ENCODE results near the gene ACVR1. TPM values are rescaled to one million over a fixed set of nuclear protein-coding genes. Genes with fewer than 3 reads are reported as not detected.

ACVR1 gene
- total RNA-seq, 1 experiment from 2014 or later = 27.6 TPM

DNA sequence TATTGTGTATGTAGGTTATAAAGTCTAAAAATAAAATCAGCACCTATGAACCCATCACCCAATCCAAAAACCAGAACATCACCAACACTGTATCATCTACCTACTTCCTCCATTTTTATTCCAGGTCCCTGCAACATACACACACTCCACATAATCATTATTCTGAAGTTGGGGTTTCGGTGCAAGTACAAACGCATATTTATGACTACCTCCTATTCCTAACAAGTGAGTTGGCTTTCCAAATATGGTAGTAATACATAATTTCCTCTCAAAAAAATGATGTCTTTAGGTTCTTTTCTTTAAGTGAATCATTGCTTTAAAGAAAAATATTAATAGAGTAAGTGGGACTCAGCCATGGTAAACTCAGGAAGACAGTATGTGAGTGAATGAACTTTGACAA lies 3.3 kb downstream of the ACVR1 start:
- POLR2A ChIA-PET = no interaction called here
- Histone ChIP-seq H3K27me3 (ENCODE audit: control insufficient read depth, insufficient read depth, low read length) (no peaks in the 10 kb centered on the region), H3K4me1 (ENCODE audit: control insufficient read depth, insufficient read depth, low read length) (peaks cover 23% of the 10 kb centered on the region), H3K36me3 (ENCODE audit: control insufficient read depth, insufficient read depth, low read length) (no peaks in the 10 kb centered on the region; the same call in 1 of the 2 replicates), H3K9me3 (ENCODE audit: control insufficient read depth, insufficient read depth, low read depth, low read length) (no peaks in the 10 kb centered on the region), H3K4me3 (ENCODE audit: low read depth in 2 of 2, low read length in 2 of 2) (no peak overlapping the region), H3K27ac (ENCODE audit: low read length) (no peak overlapping the region)
- no peak for ATAC-seq
- BruUV-seq (replicated peaks) = no TSS peak
- in situ Hi-C loops (cut with HindIII; ENCODE audit: low pct_unique_long_range_greater_than_20kb, low sequenced_read_pairs) (no loop called here), intact Hi-C loops (cut with micrococcal nuclease; ENCODE audit: unreplicated experiment) (loop anchor here (10.0 kb wide), 1 partner anchor 88 kb away; no protein-coding TSS in a partner anchor)
- DNase-seq (ENCODE audit: low read depth, low spot score) = no peak
- TF ChIP-seq POLR2AphosphoS5 (IDR thresholded peaks at IDR 0.05; ENCODE audit: low read depth, low read length) (no peak), SIN3A (IDR thresholded peaks at IDR 0.05; ENCODE audit: borderline replicate concordance, insufficient read depth, low read depth, low read length) (no peak), TCF7L2 (IDR thresholded peaks at IDR 0.05; ENCODE audit: low read depth, low read length) (no peak)
- TF ChIP-seq, protein P1, sequence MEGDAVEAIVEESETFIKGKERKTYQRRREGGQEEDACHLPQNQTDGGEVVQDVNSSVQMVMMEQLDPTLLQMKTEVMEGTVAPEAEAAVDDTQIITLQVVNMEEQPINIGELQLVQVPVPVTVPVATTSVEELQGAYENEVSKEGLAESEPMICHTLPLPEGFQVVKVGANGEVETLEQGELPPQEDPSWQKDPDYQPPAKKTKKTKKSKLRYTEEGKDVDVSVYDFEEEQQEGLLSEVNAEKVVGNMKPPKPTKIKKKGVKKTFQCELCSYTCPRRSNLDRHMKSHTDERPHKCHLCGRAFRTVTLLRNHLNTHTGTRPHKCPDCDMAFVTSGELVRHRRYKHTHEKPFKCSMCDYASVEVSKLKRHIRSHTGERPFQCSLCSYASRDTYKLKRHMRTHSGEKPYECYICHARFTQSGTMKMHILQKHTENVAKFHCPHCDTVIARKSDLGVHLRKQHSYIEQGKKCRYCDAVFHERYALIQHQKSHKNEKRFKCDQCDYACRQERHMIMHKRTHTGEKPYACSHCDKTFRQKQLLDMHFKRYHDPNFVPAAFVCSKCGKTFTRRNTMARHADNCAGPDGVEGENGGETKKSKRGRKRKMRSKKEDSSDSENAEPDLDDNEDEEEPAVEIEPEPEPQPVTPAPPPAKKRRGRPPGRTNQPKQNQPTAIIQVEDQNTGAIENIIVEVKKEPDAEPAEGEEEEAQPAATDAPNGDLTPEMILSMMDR (IDR thresholded peaks at IDR 0.05) = no peak
- TF ChIP-seq, protein P2, sequence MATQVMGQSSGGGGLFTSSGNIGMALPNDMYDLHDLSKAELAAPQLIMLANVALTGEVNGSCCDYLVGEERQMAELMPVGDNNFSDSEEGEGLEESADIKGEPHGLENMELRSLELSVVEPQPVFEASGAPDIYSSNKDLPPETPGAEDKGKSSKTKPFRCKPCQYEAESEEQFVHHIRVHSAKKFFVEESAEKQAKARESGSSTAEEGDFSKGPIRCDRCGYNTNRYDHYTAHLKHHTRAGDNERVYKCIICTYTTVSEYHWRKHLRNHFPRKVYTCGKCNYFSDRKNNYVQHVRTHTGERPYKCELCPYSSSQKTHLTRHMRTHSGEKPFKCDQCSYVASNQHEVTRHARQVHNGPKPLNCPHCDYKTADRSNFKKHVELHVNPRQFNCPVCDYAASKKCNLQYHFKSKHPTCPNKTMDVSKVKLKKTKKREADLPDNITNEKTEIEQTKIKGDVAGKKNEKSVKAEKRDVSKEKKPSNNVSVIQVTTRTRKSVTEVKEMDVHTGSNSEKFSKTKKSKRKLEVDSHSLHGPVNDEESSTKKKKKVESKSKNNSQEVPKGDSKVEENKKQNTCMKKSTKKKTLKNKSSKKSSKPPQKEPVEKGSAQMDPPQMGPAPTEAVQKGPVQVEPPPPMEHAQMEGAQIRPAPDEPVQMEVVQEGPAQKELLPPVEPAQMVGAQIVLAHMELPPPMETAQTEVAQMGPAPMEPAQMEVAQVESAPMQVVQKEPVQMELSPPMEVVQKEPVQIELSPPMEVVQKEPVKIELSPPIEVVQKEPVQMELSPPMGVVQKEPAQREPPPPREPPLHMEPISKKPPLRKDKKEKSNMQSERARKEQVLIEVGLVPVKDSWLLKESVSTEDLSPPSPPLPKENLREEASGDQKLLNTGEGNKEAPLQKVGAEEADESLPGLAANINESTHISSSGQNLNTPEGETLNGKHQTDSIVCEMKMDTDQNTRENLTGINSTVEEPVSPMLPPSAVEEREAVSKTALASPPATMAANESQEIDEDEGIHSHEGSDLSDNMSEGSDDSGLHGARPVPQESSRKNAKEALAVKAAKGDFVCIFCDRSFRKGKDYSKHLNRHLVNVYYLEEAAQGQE (IDR thresholded peaks at IDR 0.05; ENCODE audit: insufficient read depth in 1 of 2, low read depth in 2 of 2, low read length in 1 of 2) = no peak
- CTCF ChIA-PET = no interaction called here

DNA sequence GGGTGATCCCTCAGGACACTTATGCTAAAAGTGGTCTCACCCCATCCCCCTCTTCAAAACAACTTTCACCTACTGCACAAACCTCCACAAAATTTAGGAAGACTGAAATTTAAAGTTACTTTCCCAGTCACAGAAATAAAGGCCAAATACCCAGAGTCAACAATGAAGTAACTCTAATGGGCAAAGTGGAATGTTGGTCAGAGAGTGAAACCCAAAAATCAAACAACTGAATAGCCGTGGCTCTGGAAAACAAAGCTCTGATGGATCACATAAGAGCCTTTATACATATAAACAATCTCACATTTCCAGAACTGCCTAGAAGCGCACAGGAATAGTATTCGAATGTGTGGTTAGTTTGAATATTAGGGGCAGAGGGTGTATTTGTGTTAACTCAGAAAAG lies 4.7 kb downstream of the ACVR1 start:
- Histone ChIP-seq H3K9me3 (ENCODE audit: control insufficient read depth, insufficient read depth, low read depth, low read length) (no peaks in the 10 kb centered on the region), H3K4me1 (ENCODE audit: control insufficient read depth, insufficient read depth, low read length) (peaks cover 22% of the 10 kb centered on the region), H3K27ac (ENCODE audit: low read length) (no peak overlapping the region), H3K4me3 (ENCODE audit: low read depth in 2 of 2, low read length in 2 of 2) (no peak overlapping the region), H3K36me3 (ENCODE audit: control insufficient read depth, insufficient read depth, low read length) (no peaks in the 10 kb centered on the region; the same call in 1 of the 2 replicates), H3K27me3 (ENCODE audit: control insufficient read depth, insufficient read depth, low read length) (no peaks in the 10 kb centered on the region)
- no TSS peak for BruUV-seq (replicated peaks)
- ChIA-PET POLR2A (interaction anchor here (0.6 kb wide), 1 partner anchor 586 kb away, joined by 5 read pairs; no protein-coding TSS in a partner anchor), CTCF (no interaction called here)
- no peak for TF ChIP-seq POLR2AphosphoS5 (IDR thresholded peaks at IDR 0.05; ENCODE audit: low read depth, low read length)
- TF ChIP-seq, protein P1 (IDR thresholded peaks at IDR 0.05) = no peak
- no peak for TF ChIP-seq SIN3A (IDR thresholded peaks at IDR 0.05; ENCODE audit: borderline replicate concordance, insufficient read depth, low read depth, low read length)
- TF ChIP-seq, protein P2 (IDR thresholded peaks at IDR 0.05; ENCODE audit: insufficient read depth in 1 of 2, low read depth in 2 of 2, low read length in 1 of 2) = no peak
- TF ChIP-seq TCF7L2 (IDR thresholded peaks at IDR 0.05; ENCODE audit: low read depth, low read length) = no peak
- intact Hi-C loops (cut with micrococcal nuclease; ENCODE audit: unreplicated experiment) (loop anchor here (10.0 kb wide), 1 partner anchor 87 kb away; no protein-coding TSS in a partner anchor), in situ Hi-C loops (cut with HindIII; ENCODE audit: low pct_unique_long_range_greater_than_20kb, low sequenced_read_pairs) (no loop called here)
- ATAC-seq (no peak), DNase-seq (ENCODE audit: low read depth, low spot score) (no peak)

Data from Panc1 (cell line).